Endothelial cell (in vitro differentiated cells): ENCODE measurements around the gene NCKAP1. TPM values are rescaled to one million over a fixed set of nuclear protein-coding genes. Genes with fewer than 3 reads are reported as not detected.

ENCODE experiments used
- DNase-seq: peaks from one replicate; pipeline ENCODE4 v3.0.0; 2021; ENCODE audit warnings: low spot score
- H3K27ac Mint-ChIP-seq: one replicate; pipeline ENCODE4 v1.8.0; 2021; ENCODE audit warnings: mixed read lengths, inconsistent platforms; ENCODE audit not compliant: unreplicated experiment
- H3K27me3 Mint-ChIP-seq: one replicate; pipeline ENCODE4 v1.8.0; 2021; ENCODE audit warnings: mild to moderate bottlenecking, moderate library complexity, mixed read lengths, inconsistent platforms; ENCODE audit not compliant: unreplicated experiment
- H3K36me3 Mint-ChIP-seq: one replicate; pipeline ENCODE4 v1.8.0; 2021; ENCODE audit warnings: mild to moderate bottlenecking, low read depth, mixed read lengths, inconsistent platforms; ENCODE audit not compliant: unreplicated experiment
- H3K4me1 Mint-ChIP-seq: one replicate; pipeline ENCODE4 v1.8.0; 2021; ENCODE audit warnings: mild to moderate bottlenecking, mixed read lengths, inconsistent platforms; ENCODE audit not compliant: unreplicated experiment
- H3K4me3 Mint-ChIP-seq: one replicate; pipeline ENCODE4 v1.8.0; 2021; ENCODE audit warnings: mild to moderate bottlenecking, mixed read lengths, inconsistent platforms; ENCODE audit not compliant: unreplicated experiment
- H3K9me3 Mint-ChIP-seq: one replicate; pipeline ENCODE4 v1.8.0; 2021; ENCODE audit warnings: mixed read lengths, inconsistent platforms; ENCODE audit not compliant: unreplicated experiment
- CTCF ChIP-seq: fragments of 200-600 bp; sonication (generic); IDR thresholded peaks from one replicate; pipeline ENCODE4 v1.5.0; 2021; ENCODE audit warnings: antibody characterized with exemption; ENCODE audit not compliant: unreplicated experiment
- total RNA-seq: library from RNA; stranded (reverse); fragmentation: NEBNext Ultra II Directional; extraction: Animal tissue kit (Norgen Biotek cat#: 25700); gene quantifications from one replicate; pipeline ENCODE4 v1.2.1, GENCODE V29; 2021; ENCODE audit not compliant: unreplicated experiment

Gene NCKAP1
- total RNA-seq, 1 donor from 2014 or later: 171 TPM

DNA sequence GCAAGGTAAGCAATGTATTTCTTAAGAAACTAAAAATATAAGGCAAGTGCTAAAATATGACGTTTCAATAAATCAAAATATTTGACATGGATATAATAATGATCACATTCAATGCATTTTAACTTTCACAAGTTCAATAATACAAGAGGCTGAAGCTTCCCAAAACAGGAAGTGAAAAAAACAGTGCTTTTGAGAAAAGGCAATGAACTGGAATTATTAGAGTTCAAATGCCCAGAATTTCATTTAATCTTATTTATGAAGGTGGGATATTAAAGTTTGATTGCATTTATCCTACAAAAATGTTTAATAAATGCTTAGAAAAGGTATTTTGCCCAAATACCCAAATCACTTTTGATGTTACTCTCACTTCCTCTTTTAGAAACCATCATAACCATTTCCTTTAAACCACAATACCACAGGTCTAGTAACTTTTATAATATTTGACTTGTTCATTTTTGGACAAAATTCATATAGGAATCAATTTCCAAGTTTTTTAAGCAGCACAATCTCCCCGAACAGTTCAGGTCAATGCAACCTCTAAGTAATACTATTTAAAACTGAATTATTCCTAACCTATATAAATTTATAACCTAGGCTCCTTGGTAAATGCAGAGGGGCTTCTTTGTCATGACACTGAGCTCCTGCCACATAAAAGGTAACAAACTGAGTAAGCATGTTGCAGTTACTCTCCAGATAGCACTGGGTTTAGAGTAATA is 2.1 kb downstream of the NCKAP1 start:
- Mint-ChIP-seq H3K9me3 (no peaks in the 10 kb centered on the region), H3K27me3 (peaks cover 18% of the 10 kb centered on the region), H3K27ac (peak overlapping the region; percentile 93), H3K36me3 (peaks cover 12% of the 10 kb centered on the region), H3K4me3 (peak overlapping the region; percentile 94), H3K4me1 (peaks cover 41% of the 10 kb centered on the region)
- TF ChIP-seq CTCF: no peak
- DNase-seq: no peak

DNA sequence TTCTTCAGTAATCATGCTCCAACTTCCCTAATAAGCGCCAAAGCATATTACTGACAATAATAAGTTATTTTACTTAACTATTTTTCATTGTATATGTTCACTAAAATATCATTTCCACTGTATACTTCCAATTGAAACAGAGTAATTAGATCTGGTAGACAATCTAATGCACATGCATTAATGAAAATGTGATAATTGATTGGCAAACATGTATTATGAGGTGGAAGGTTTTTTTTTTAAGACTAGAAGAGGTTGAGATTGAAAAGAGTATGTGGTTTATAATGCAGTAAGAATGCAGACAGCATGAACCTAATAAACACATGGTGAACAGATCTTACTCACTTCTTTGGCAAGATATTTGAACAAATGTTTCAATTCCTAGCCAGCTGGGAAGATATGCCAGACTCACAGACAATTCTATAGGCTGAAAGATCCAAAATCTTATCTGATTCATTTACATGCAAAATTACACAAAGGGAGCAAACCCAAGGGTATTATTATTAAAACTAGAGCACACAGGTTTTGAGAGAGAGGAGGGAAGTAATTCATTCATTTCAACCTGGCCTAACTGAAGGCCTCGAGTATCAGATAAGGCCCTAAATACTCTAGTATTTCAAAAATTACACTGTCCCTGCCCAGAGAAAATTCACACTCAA is 2.8 kb downstream of the NCKAP1 start:
- H3K9me3 Mint-ChIP-seq: no peaks in the 10 kb centered on the region
- H3K36me3 Mint-ChIP-seq: peaks cover 12% of the 10 kb centered on the region
- peak overlapping the region; percentile 94 for H3K4me3 Mint-ChIP-seq
- H3K27me3 Mint-ChIP-seq: peaks cover 18% of the 10 kb centered on the region
- DNase-seq: no peak
- no peak for TF ChIP-seq CTCF
- peaks cover 41% of the 10 kb centered on the region for H3K4me1 Mint-ChIP-seq
- peak overlapping the region; percentile 93 for H3K27ac Mint-ChIP-seq

DNA sequence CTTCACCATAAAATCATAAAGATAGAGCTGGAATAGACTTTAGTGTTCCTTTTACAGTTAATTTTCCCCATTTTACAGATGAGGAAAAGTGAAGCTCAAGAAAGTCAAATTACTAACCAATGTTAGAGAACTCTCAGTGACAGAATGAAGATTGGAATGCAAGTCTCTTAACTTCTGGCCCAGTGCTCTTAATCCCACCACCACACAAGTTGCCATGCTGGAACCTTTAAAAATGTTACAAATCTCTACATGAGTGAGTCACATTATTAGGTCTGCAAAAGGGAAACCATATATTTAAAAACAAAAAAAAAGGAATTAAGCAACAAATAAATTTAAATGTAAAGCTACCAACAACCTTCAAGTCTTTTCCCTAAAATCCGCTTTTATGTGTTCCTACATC is 3.5 kb downstream of the NCKAP1 start:
- no peak for DNase-seq

DNA sequence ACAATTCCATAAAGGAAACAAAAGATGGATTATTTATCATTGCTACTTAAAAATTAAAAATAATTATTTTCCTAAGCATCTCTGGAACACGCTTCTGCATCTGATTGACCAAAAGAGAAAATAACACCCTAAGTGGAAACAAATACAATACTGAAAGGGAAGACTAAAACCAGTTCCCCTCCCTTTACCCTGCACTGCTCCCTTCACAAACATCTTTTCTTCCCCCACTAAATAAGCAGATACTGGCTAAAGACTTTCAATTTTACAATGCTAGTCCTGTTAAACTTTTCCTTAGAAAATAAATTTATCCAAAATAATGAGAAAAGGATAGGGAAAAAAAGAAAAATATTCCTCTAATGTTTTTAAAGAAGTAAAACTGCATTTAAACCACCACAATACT is 4.3 kb downstream of the NCKAP1 start:
- H3K4me3 Mint-ChIP-seq: peak overlapping the region; percentile 9
- H3K27me3 Mint-ChIP-seq: peaks cover 14% of the 10 kb centered on the region
- peaks cover 10% of the 10 kb centered on the region for H3K36me3 Mint-ChIP-seq
- H3K27ac Mint-ChIP-seq: no peak overlapping the region
- no peak for DNase-seq
- H3K9me3 Mint-ChIP-seq: no peaks in the 10 kb centered on the region
- TF ChIP-seq CTCF: no peak
- peaks cover 49% of the 10 kb centered on the region for H3K4me1 Mint-ChIP-seq

More for the DNA sequence above, 3.5 kb downstream of the NCKAP1 start:
- Mint-ChIP-seq H3K4me3 (peak overlapping the region; percentile 60), H3K36me3 (peaks cover 12% of the 10 kb centered on the region), H3K9me3 (no peaks in the 10 kb centered on the region), H3K27me3 (peaks cover 18% of the 10 kb centered on the region), H3K4me1 (peaks cover 44% of the 10 kb centered on the region), H3K27ac (no peak overlapping the region)
- no peak for TF ChIP-seq CTCF
